HG02840 (cell line): ENCODE results near the gene ARHGAP19.
"Not testable (repeated sequence)": the region's sequence is repeated elsewhere in the genome, so short reads cannot be mapped to it uniquely, and the experiment has no call there.

Experiments used
- ATAC-seq: cut with Tn5 transposase; IDR thresholded peaks from one replicate; pipeline ENCODE4 v1.9.1; 2021; ENCODE audit warnings: mild to moderate bottlenecking, moderate library complexity, moderate number of reproducible peaks; ENCODE audit not compliant: unreplicated experiment, low FRiP score

ARHGAP19 gene

GRCh38 chr10:97290576-97291356 is 1.7 kb downstream of the ARHGAP19 start:
- not testable (repeated sequence) for ATAC-seq

GRCh38 chr10:97290076-97290475 is 2.4 kb downstream of the ARHGAP19 start:
- not testable (repeated sequence) for ATAC-seq

GRCh38 chr10:97280783-97281182 is 11.7 kb downstream of the ARHGAP19 start:
- no peak for ATAC-seq

- no peak for ATAC-seq
Measured at GRCh38 chr10:97279121-97279815, 13.2 kb downstream of the ARHGAP19 start.

- ATAC-seq, result no peak
Measured at GRCh38 chr10:97278491-97278989, 13.9 kb downstream of the ARHGAP19 start.

GRCh38 chr10:97277551-97277950 is 14.9 kb downstream of the ARHGAP19 start:
- no peak for ATAC-seq

GRCh38 chr10:97274828-97275227 is 17.6 kb downstream of the ARHGAP19 start:
- ATAC-seq, result no peak

- no peak for ATAC-seq
Measured at GRCh38 chr10:97273700-97274099, 18.7 kb downstream of the ARHGAP19 start.

- ATAC-seq, result no peak
Measured at GRCh38 chr10:97270523-97271154, 21.8 kb downstream of the ARHGAP19 start.

- no peak for ATAC-seq
Measured at GRCh38 chr10:97267671-97268070, 24.8 kb downstream of the ARHGAP19 start.

GRCh38 chr10:97265095-97265494 is 27.3 kb downstream of the ARHGAP19 start:
- ATAC-seq, result not testable (repeated sequence)

GRCh38 chr10:97263971-97264370 is 28.5 kb downstream of the ARHGAP19 start:
- no peak for ATAC-seq

- no peak for ATAC-seq
Measured at GRCh38 chr10:97261656-97262055, 30.8 kb downstream of the ARHGAP19 start.

- ATAC-seq, result no peak
Measured at GRCh38 chr10:97261183-97261582, 31.3 kb downstream of the ARHGAP19 start.

GRCh38 chr10:97259119-97259518 is 33.3 kb downstream of the ARHGAP19 start:
- ATAC-seq, result no peak

GRCh38 chr10:97256356-97256755 is 36.1 kb downstream of the ARHGAP19 start:
- ATAC-seq, result no peak

GRCh38 chr10:97255512-97256293 is 36.7 kb downstream of the ARHGAP19 start:
- no peak for ATAC-seq

- no peak for ATAC-seq
Measured at GRCh38 chr10:97254694-97255093, 37.7 kb downstream of the ARHGAP19 start.

GRCh38 chr10:97250952-97251351 is 41.5 kb downstream of the ARHGAP19 start:
- no peak for ATAC-seq

GRCh38 chr10:97243836-97244235 is 48.6 kb downstream of the ARHGAP19 start:
- ATAC-seq, result no peak
